Measurements from ENCODE around the gene REP15. TPM values are rescaled to one million over a fixed set of nuclear protein-coding genes. Genes with fewer than 3 reads are reported as not detected.

Gene REP15
- total and polyA plus RNA-seq, 2 of the 4 experiments (the other 2 are of a cell fraction) = 0.48 to 2.2 TPM

- Histone ChIP-seq H3K9me3 (ENCODE audit: control insufficient read depth, insufficient read depth, low read length) (no peaks in the 10 kb centered on the region), H4K20me1 (ENCODE audit: insufficient read depth, low read length) (no peaks in the 10 kb centered on the region; the same call in 1 of the 2 replicates), H3K9me1 (ENCODE audit: insufficient read depth, low read length) (peaks cover 7% of the 10 kb centered on the region; the same call in 1 of the 2 replicates), H3K36me3 (ENCODE audit: control insufficient read depth, insufficient read depth, low read length) (peaks cover 28% of the 10 kb centered on the region), H4K91ac (ENCODE audit: insufficient read depth, low read depth, low read length) (no peak overlapping the region), H2AK5ac (ENCODE audit: low read depth, low read length) (no peak overlapping the region), H3K9ac (ENCODE audit: low read depth, low read length) (no peak overlapping the region), H3K23ac (ENCODE audit: low read depth, low read length) (no peak overlapping the region), H3K14ac (replicated peaks; ENCODE audit: low read depth, low read length) (no peak overlapping the region), H3K4me3 (ENCODE audit: insufficient read depth, low read depth, low read length) (no peak overlapping the region), H3K4me1 (ENCODE audit: control insufficient read depth, insufficient read depth, low read length) (no peaks in the 10 kb centered on the region; the same call in 1 of the 2 replicates), H2BK120ac (ENCODE audit: low read depth, low read length) (no peak overlapping the region), H3K27ac (ENCODE audit: insufficient read depth, low read length) (no peak overlapping the region), H4K5ac (ENCODE audit: low read depth, low read length) (no peak overlapping the region), H3K79me1 (ENCODE audit: low read depth in 1 of 2, low read length in 2 of 2) (peaks cover 4 to 9% of the 10 kb centered on the region in 2 experiments; a peak in 1 of 4 replicates), H3K4ac (ENCODE audit: low read depth, low read length) (no peak overlapping the region), H2BK20ac (ENCODE audit: low read depth, low read length) (no peak overlapping the region), H2BK15ac (ENCODE audit: low read depth, low read length) (no peak overlapping the region), H2AFZ (replicated peaks; ENCODE audit: low read length, poor library complexity) (no peak overlapping the region), H3K56ac (ENCODE audit: extremely low read depth, insufficient read depth, low read length) (no peak overlapping the region), H3K4me2 (ENCODE audit: low read depth, low read length) (no peak overlapping the region), H2BK5ac (ENCODE audit: low read depth, low read length, poor library complexity, severe bottlenecking) (no peak overlapping the region), H3K18ac (ENCODE audit: low read depth, low read length) (no peak overlapping the region), H4K8ac (ENCODE audit: low read depth in 2 of 2, low read length in 2 of 2) (no peak overlapping the region), H3K27me3 (ENCODE audit: control insufficient read depth, insufficient read depth, low read length) (no peaks in the 10 kb centered on the region), H2AK9ac (replicated peaks; ENCODE audit: low read depth, low read length, poor library complexity) (no peak overlapping the region)
- BruUV-seq (replicated peaks) = no TSS peak
- ChIA-PET POLR2A (ENCODE audit: unreplicated experiment) (no interaction called here), CTCF (no interaction called here)
- intact Hi-C loops (cut with micrococcal nuclease) (no loop called here), dilution Hi-C loops (cut with HindIII; ENCODE audit: low sequenced_read_pairs, unreplicated experiment) (no loop called here), in situ Hi-C loops (cut with MboI; ENCODE audit: low sequenced_read_pairs) (no loop called here)
- TF ChIP-seq NFE2L2 (IDR thresholded peaks at IDR 0.05; ENCODE audit: low read depth, low read length) (peak; percentile 42; the same call in 1 of the 2 replicates), ELK1 (IDR thresholded peaks at IDR 0.05; ENCODE audit: borderline replicate concordance, low read depth, low read length) (no peak), FOS (IDR thresholded peaks at IDR 0.05; ENCODE audit: low read depth, low read length) (0 out of 2 replicates have a peak, but pooled peaks have one; percentile 11), MAFK (IDR thresholded peaks at IDR 0.05; ENCODE audit: low read depth, low read length) (peak; percentile 63; the same call in 1 of the 2 replicates)
- DNase-seq (peak; percentile 76), ATAC-seq (ENCODE audit: low read depth) (peak; percentile 29)
- WGBS, 2 experiments (ENCODE audit: extremely low coverage in 2 of 2, insufficient read length in 1 of 2) = 95% methylated on average over 3 of the region's 6 CpGs; no CpG with 5 or more reads in 1 of the 2 experiments
Measured at GRCh38 chr12:27667540-27667939, 28.7 kb upstream of the REP15 start.

Data from IMR-90 (cell line).